K562 (cell line): ENCODE data around the gene FLT1. TPM values are rescaled to one million over a fixed set of nuclear protein-coding genes. Genes with fewer than 3 reads are reported as not detected.

Experiments used
- ATAC-seq: fragments of 200-7000 bp; cut with Tn5 transposase; 3 replicates; pipeline ENCODE4 v1.9.1; 2020; ENCODE audit warnings: moderate library complexity
- BruUV-seq: library from RNA; stranded (reverse); fragments of 400-500 nt; replicated peaks from 2 replicates; lab custom pipeline; 2021; lab: Mats Ljungman, UMichigan
- CTCF ChIA-PET: fragments of 300-600 bp; formaldehyde crosslinking; extraction: SDS; loops from one replicate; lab custom pipeline; 2021; ENCODE audit warnings: low intra/inter-chr PET ratio; lab: Yijun Ruan, JAX
- POLR2A ChIA-PET: fragments of 300-600, 350-650 bp; sonication (Branson Sonifier 250); formaldehyde crosslinking; extraction: SDS; loops from one replicate; lab custom pipeline; 2021; ENCODE audit warnings: antibody characterized with exemption, inconsistent platforms; lab: Yijun Ruan, JAX
- DNase-seq, 4 experiments: peaks; one replicate each; pipeline versions ENCODE4 v3.0.0 to v3.0.0-alpha.2; 2011 to 2018; ENCODE audit warnings: low spot score in 3 of 4, mixed read lengths in 3 of 4; ENCODE audit errors: extremely low read depth in 1 of 4
- FAIRE-seq: peaks from 2 replicates; lab custom pipeline; 2011; peaks lifted over from hg19 to GRCh38; lab: Jason Lieb, UNC
- H2AFZ ChIP-seq: 2 replicates; pipeline ENCODE4 v1.6.0; 2011; ENCODE audit warnings: low read depth, low read length, control low read depth, inconsistent platforms
- H3K27ac ChIP-seq: fragments of 200-600 bp; 3 replicates; pipeline ENCODE4 v1.8.0; 2011; ENCODE audit warnings: low read depth, mild to moderate bottlenecking, control low read depth, inconsistent platforms, low read length, moderate library complexity, mixed read lengths; ENCODE audit errors: extremely low read depth
- H3K27me3 ChIP-seq, 2 experiments: fragments of 300-600 bp in 1 of 2; 2 replicates in 1 of 2; 3 replicates in 1 of 2; pipeline versions ENCODE4 v1.6.0 to v1.8.0; 2011; ENCODE audit warnings: inconsistent platforms in 2 of 2, low read length in 2 of 2, mild to moderate bottlenecking in 1 of 2, mixed read lengths in 1 of 2, moderate library complexity in 1 of 2; ENCODE audit not compliant: control insufficient read depth in 2 of 2, insufficient read depth in 2 of 2
- H3K36me3 ChIP-seq: fragments of 300-600 bp; 3 replicates; pipeline ENCODE4 v1.8.0; 2011; ENCODE audit warnings: mild to moderate bottlenecking, low read length, inconsistent platforms; ENCODE audit not compliant: control insufficient read depth, insufficient read depth
- H3K4me1 ChIP-seq, 2 experiments: fragments of 200-600 bp in 1 of 2; replicated peaks in 1 of 2; 2 replicates in 1 of 2; 3 replicates in 1 of 2; pipeline versions ENCODE4 v1.5.1 to v1.8.0; 2011; ENCODE audit warnings: inconsistent platforms in 2 of 2, low read length in 2 of 2, mild to moderate bottlenecking in 1 of 2, mixed read lengths in 1 of 2, moderate library complexity in 1 of 2; ENCODE audit not compliant: control insufficient read depth in 2 of 2, insufficient read depth in 2 of 2
- H3K4me2 ChIP-seq: 2 replicates; pipeline ENCODE4 v1.6.1; 2011; ENCODE audit warnings: low read length, control low read depth, inconsistent platforms, mixed read lengths; ENCODE audit not compliant: insufficient read depth
- H3K4me3 ChIP-seq: fragments of 200-600 bp; sonication (generic), shearing (Covaris generic); 2 replicates; pipeline ENCODE4 v1.5.1; 2016; ENCODE audit warnings: control low read depth, inconsistent platforms
- H3K79me2 ChIP-seq: fragments of 200-600 bp; 3 replicates; pipeline ENCODE4 v1.8.0; 2011; ENCODE audit warnings: low read length, inconsistent platforms; ENCODE audit not compliant: control insufficient read depth, insufficient read depth
- H3K9ac ChIP-seq, 2 experiments: 2 replicates each; pipeline versions ENCODE4 v1.6.0 to v1.6.1; 2011; ENCODE audit warnings: low read depth in 2 of 2, low read length in 2 of 2, control low read depth in 1 of 2, inconsistent platforms in 1 of 2, mild to moderate bottlenecking in 1 of 2, mixed read lengths in 1 of 2; ENCODE audit not compliant: insufficient read depth in 1 of 2
- H3K9me1 ChIP-seq: one replicate; pipeline ENCODE4 v1.6.0; 2011; ENCODE audit warnings: inconsistent platforms, mild to moderate bottlenecking, low read length, moderate library complexity; ENCODE audit not compliant: control insufficient read depth, insufficient read depth
- H3K9me3 ChIP-seq: replicated peaks from 2 replicates; pipeline ENCODE4 v1.5.1; 2011; ENCODE audit warnings: low read depth, low read length, inconsistent platforms; ENCODE audit not compliant: control insufficient read depth, insufficient read depth
- H4K20me1 ChIP-seq: replicated peaks from 2 replicates; pipeline ENCODE4 v1.6.1; 2011; ENCODE audit warnings: low read length, inconsistent platforms, mixed read lengths; ENCODE audit not compliant: control insufficient read depth, insufficient read depth
- ATF3 ChIP-seq, 2 experiments: fragments of 450-650 bp in 1 of 2; sonication (generic) in 1 of 2; formaldehyde crosslinking in 1 of 2; IDR thresholded peaks in 1 of 2; conservative IDR thresholded peaks in 1 of 2; 2 replicates each; pipeline versions ENCODE4 v1.6.1 to v1.8.1; 2016 to 2023; ENCODE audit warnings: mild to moderate bottlenecking in 2 of 2, moderate library complexity in 2 of 2, inconsistent platforms in 1 of 2, missing genetic modification reagents in 1 of 2
- ELF2 ChIP-seq: fragments of 250-450 bp; sonication (Bioruptor Pico); IDR thresholded peaks from 2 replicates; pipeline ENCODE4 v1.5.0; 2021; ENCODE audit warnings: mild to moderate bottlenecking
- SRSF7 ChIP-seq: fragments of 200-400 bp; formaldehyde crosslinking; optimal IDR thresholded peaks from 2 replicates; pipeline ENCODE3; 2017; ENCODE audit warnings: mild to moderate bottlenecking, low read depth, low read length
- ZBTB17 ChIP-seq: fragments of 450-650 bp; formaldehyde crosslinking; IDR thresholded peaks from 2 replicates; pipeline ENCODE4 v1.4.0; 2020; ENCODE audit warnings: mild to moderate bottlenecking
- ZKSCAN3 ChIP-seq: fragments of 250-450 bp; sonication (Bioruptor Pico); IDR thresholded peaks from 2 replicates; pipeline ENCODE4 v1.4.0; 2020
- WGBS: fragments of 100-300 bp; shearing (Covaris generic); methylation state at CpG from one replicate; pipeline ENCODE4 v1.1.6; 2016; ENCODE audit warnings: low coverage, mixed read lengths; ENCODE audit not compliant: insufficient coverage; ENCODE audit errors: missing lambda C conversion rate; 5-methylcytosine and 5-hydroxymethylcytosine counted together
- in situ Hi-C: fragments of 300-500 bp; cut with MboI; formaldehyde crosslinking; loops from 4 replicates; pipeline ENCODE4 v1.15.0; 2018; ENCODE audit warnings: inconsistent platforms, mixed read lengths
- intact Hi-C: fragments of 100-400 bp; cut with micrococcal nuclease; formaldehyde crosslinking; loops from 2 replicates; pipeline ENCODE4 v1.14.2; 2022
- polyA plus RNA-seq, 8 experiments: library from polyadenylated mRNA; depleted of rRNA in 4 of 8; stranded (reverse) in 5 of 8; unstranded in 3 of 8; fragments of >200 nt; fragmentation: Nextera tagmentation in 2 of 8; fragmentation: Illumina TruSeq in 1 of 8; extraction: Ambion mirVana in 2 of 8; extraction: Trizol in 1 of 8; gene quantifications; 2 replicates each; pipeline versions ENCODE4 v1.2.1 to v1.2.3, GENCODE V29; 2011 to 2014; ENCODE audit warnings: inconsistent platforms in 1 of 8, missing spikeins in 1 of 8
- total RNA-seq, 7 experiments: library from RNA; depleted of rRNA in 6 of 7; stranded (reverse); fragments of >200 nt in 6 of 7; fragmentation: Illumina TruSeq in 2 of 7; extraction: Trizol in 2 of 7; gene quantifications; 2 replicates each; pipeline versions ENCODE4 v1.2.1 to v1.2.3, GENCODE V29; 2011 to 2021; ENCODE audit warnings: low replicate concordance in 1 of 7

The FLT1 gene
- total and polyA plus RNA-seq, 9 of the 15 experiments (the other 6 are each of a cell fraction or from before 2014, with no cell fraction given) = 0.01 to 2.0 (median 0.22) TPM

- no peak; the same call in 2 of the 3 replicates for ATAC-seq
- WGBS = 39% methylated on average over 2 of the region's 3 CpGs
- FAIRE-seq = no peak
- Histone ChIP-seq H3K9me3 (no peaks in the 10 kb centered on the region), H3K79me2 (no peaks in the 10 kb centered on the region), H3K4me2 (no peak overlapping the region), H3K4me1 (no peaks in the 10 kb centered on the region), H4K20me1 (no peaks in the 10 kb centered on the region), H3K4me3 (no peak overlapping the region), H3K36me3 (peaks cover 12% of the 10 kb centered on the region; the same call in 2 of the 3 replicates), H3K9me1 (no peaks in the 10 kb centered on the region), H2AFZ (no peak overlapping the region), H3K9ac (no peak overlapping the region), H3K27ac (no peak overlapping the region), H3K27me3 (no peaks in the 10 kb centered on the region)
- TF ChIP-seq ZKSCAN3 (CRISPR knock-in tag) (no peak), SRSF7 (no peak), ATF3 (IDR thresholded peaks at IDR 0.05) (no peak), ATF3 (CRISPR knock-in tag; conservative IDR thresholded peaks at IDR 0.05) (no peak), ELF2 (CRISPR knock-in tag) (no peak), ZBTB17 (CRISPR knock-in tag) (no peak)
- CTCF ChIA-PET = no interaction called here
- no peak for DNase-seq
- in situ Hi-C loops (no loop called here), intact Hi-C loops (loop anchor here (10.0 kb wide), 1 partner anchor 163 kb away; the partner anchor contains the start of gene PAN3)
- no TSS peak for BruUV-seq
- POLR2A ChIA-PET = interaction anchor here (0.8 kb wide), 1 partner anchor 361 kb away, joined by 3 read pairs; no protein-coding TSS in a partner anchor
These were observed 197.6 kb downstream of the FLT1 start for GRCh38 chr13:28297341-28297740.
